Measurements from ENCODE around the gene IL22RA2. TPM values are rescaled to one million over a fixed set of nuclear protein-coding genes. Genes with fewer than 3 reads are reported as not detected.

The IL22RA2 gene
- total RNA-seq, 1 donor from 2014 or later: not detected

GRCh38 chr6:137105375-137105774 lies 68.1 kb downstream of the IL22RA2 start:
- Mint-ChIP-seq H3K36me3 (no peaks in the 10 kb centered on the region), H3K27me3 (ENCODE audit: low read depth) (no peaks in the 10 kb centered on the region), H3K9me3 (peaks cover 9% of the 10 kb centered on the region), H3K27ac (no peak overlapping the region), H3K4me1 (no peaks in the 10 kb centered on the region), H3K4me3 (no peak overlapping the region)
- no peak for DNase-seq (ENCODE audit: low spot score in 2 of 2, unreplicated experiment in 2 of 2)
- no peak for TF ChIP-seq CTCF (IDR thresholded peaks at IDR 0.05; ENCODE audit: unreplicated experiment)

- DNase-seq (ENCODE audit: low spot score in 2 of 2, unreplicated experiment in 2 of 2): no peak
- no peak for TF ChIP-seq CTCF (IDR thresholded peaks at IDR 0.05; ENCODE audit: unreplicated experiment)
- Mint-ChIP-seq H3K36me3 (no peaks in the 10 kb centered on the region), H3K27me3 (ENCODE audit: low read depth) (no peaks in the 10 kb centered on the region), H3K9me3 (peaks cover 9% of the 10 kb centered on the region), H3K27ac (no peak overlapping the region), H3K4me1 (no peaks in the 10 kb centered on the region), H3K4me3 (no peak overlapping the region)
These were observed 68.5 kb downstream of the IL22RA2 start for GRCh38 chr6:137104926-137105325.

- Mint-ChIP-seq H3K9me3 (peaks cover under 1% of the 10 kb centered on the region), H3K27ac (no peak overlapping the region), H3K36me3 (no peaks in the 10 kb centered on the region), H3K4me1 (no peaks in the 10 kb centered on the region), H3K4me3 (no peak overlapping the region), H3K27me3 (ENCODE audit: low read depth) (no peaks in the 10 kb centered on the region)
- no peak for DNase-seq (ENCODE audit: low spot score in 2 of 2, unreplicated experiment in 2 of 2)
- TF ChIP-seq CTCF (IDR thresholded peaks at IDR 0.05; ENCODE audit: unreplicated experiment): no peak
These were observed 70.5 kb downstream of the IL22RA2 start for GRCh38 chr6:137102851-137103492.

- Mint-ChIP-seq H3K9me3 (no peaks in the 10 kb centered on the region), H3K36me3 (no peaks in the 10 kb centered on the region), H3K27ac (no peak overlapping the region), H3K4me3 (no peak overlapping the region), H3K27me3 (ENCODE audit: low read depth) (no peaks in the 10 kb centered on the region), H3K4me1 (no peaks in the 10 kb centered on the region)
- no peak for DNase-seq (ENCODE audit: low spot score in 2 of 2, unreplicated experiment in 2 of 2)
- no peak for TF ChIP-seq CTCF (IDR thresholded peaks at IDR 0.05; ENCODE audit: unreplicated experiment)
These were observed 71.2 kb downstream of the IL22RA2 start for GRCh38 chr6:137102050-137102848.

GRCh38 chr6:137099689-137100403 lies 73.6 kb downstream of the IL22RA2 start:
- no peaks in the 10 kb centered on the region for H3K9me3 Mint-ChIP-seq
- no peak overlapping the region for H3K27ac Mint-ChIP-seq
- no peaks in the 10 kb centered on the region for H3K36me3 Mint-ChIP-seq
- no peak for TF ChIP-seq CTCF (IDR thresholded peaks at IDR 0.05; ENCODE audit: unreplicated experiment)
- no peak for DNase-seq (ENCODE audit: low spot score in 2 of 2, unreplicated experiment in 2 of 2)
- H3K4me3 Mint-ChIP-seq: no peak overlapping the region
- no peaks in the 10 kb centered on the region for H3K4me1 Mint-ChIP-seq
- no peaks in the 10 kb centered on the region for H3K27me3 Mint-ChIP-seq (ENCODE audit: low read depth)

All from mesothelial cell of epicardium (in vitro differentiated cells).